Breast epithelium (tissue), 4 donors: Measurements from ENCODE around the gene OBI1. TPM values are rescaled to one million over a fixed set of nuclear protein-coding genes. Genes with fewer than 3 reads are reported as not detected.
A peak's percentile ranks its signal among the peaks of the same experiment; 100 is the strongest.

ENCODE experiments used
- DNase-seq, 2 donors: peaks; one replicate each; pipeline ENCODE4 v3.0.0-alpha.2; 2019; ENCODE audit warnings: low spot score in 2 of 2
- H3K27ac ChIP-seq, 2 donors: fragments of 200-600 bp; sonication (generic) in 1 of 2; one replicate each; pipeline ENCODE4 v1.5.1; 2016 to 2019; ENCODE audit warnings: mild to moderate bottlenecking in 1 of 2
- H3K27me3 ChIP-seq, 2 donors: fragments of 200-600 bp; sonication (generic) in 1 of 2; one replicate each; pipeline versions ENCODE4 v1.5.1 to v1.6.0; 2017 to 2019; ENCODE audit warnings: control low read depth in 1 of 2, mild to moderate bottlenecking in 1 of 2
- H3K36me3 ChIP-seq: fragments of 200-600 bp; one replicate; pipeline ENCODE4 v1.5.1; 2019
- H3K4me1 ChIP-seq, 2 donors: fragments of 200-600 bp; sonication (generic); one replicate each; pipeline ENCODE4 v1.5.1; 2016 to 2019; ENCODE audit warnings: control low read depth in 1 of 2
- H3K4me3 ChIP-seq, 3 donors: fragments of 200-600 bp; sonication (generic); 1 replicate in 2 of 3; 2 replicates in 1 of 3; pipeline ENCODE4 v1.5.1; 2016 to 2019; ENCODE audit warnings: mild to moderate bottlenecking in 3 of 3, moderate library complexity in 2 of 3
- H3K9me3 ChIP-seq, 2 donors: fragments of 200-600 bp; sonication (generic) in 1 of 2; one replicate each; pipeline ENCODE4 v1.5.1; 2016 to 2019; ENCODE audit warnings: control low read depth in 1 of 2
- CTCF ChIP-seq, 3 donors: fragments of 450-650 bp; IDR thresholded peaks; one replicate each; pipeline ENCODE4 v1.5.1; 2016 to 2017; ENCODE audit warnings: antibody characterized with exemption in 3 of 3, mild to moderate bottlenecking in 3 of 3, moderate library complexity in 3 of 3
- POLR2A ChIP-seq: fragments of 450-650 bp; IDR thresholded peaks from one replicate; pipeline ENCODE4 v1.6.1; 2016; ENCODE audit warnings: antibody characterized with exemption, mild to moderate bottlenecking, moderate library complexity
- POLR2AphosphoS5 ChIP-seq, 3 donors: sonication (generic); formaldehyde crosslinking; IDR thresholded peaks; one replicate each; pipeline ENCODE4 v1.6.1; 2017; ENCODE audit warnings: antibody characterized with exemption in 3 of 3
- intact Hi-C: fragments of 100-400 bp; cut with DNase I; formaldehyde crosslinking; loops from one replicate; pipeline ENCODE4 v1.15.1; 2023; ENCODE audit warnings: low total_unique reads
- total RNA-seq, 3 donors: library from RNA; depleted of rRNA; stranded (reverse); fragments of >200 nt; gene quantifications; one replicate each; pipeline ENCODE4 v1.1.0, GENCODE V29; 2016

Gene OBI1
- total RNA-seq, 3 donors from 2014 or later, result 10.1 to 14.0 (median 13.4) TPM

GRCh38 chr13:78603240-78603957, 55.6 kb downstream of the OBI1 start, which contains the start of gene POU4F1:
TSS of gene POU4F1 (minus strand) at chr13:78603552. CDS start at chr13:78603326, 226 bp downstream.
- Histone ChIP-seq H3K9me3 (no peaks in the 10 kb centered on the region), H3K27me3 (peaks cover 16 to 93% of the 10 kb centered on the region in 2 donors), H3K36me3 (no peaks in the 10 kb centered on the region), H3K27ac (no peak within 1 kb of the TSS), H3K4me3 (peak within 1 kb of the TSS; percentile 23 to 67 (median 41)), H3K4me1 (peaks cover 4 to 5% of the 10 kb centered on the region in 2 donors)
- TF ChIP-seq POLR2AphosphoS5 (IDR thresholded peaks at IDR 0.05), result no peak
- TF ChIP-seq CTCF (IDR thresholded peaks at IDR 0.05), result no peak
- no peak for TF ChIP-seq POLR2A
- intact Hi-C loops, result no loop called here
- no peak for DNase-seq

GRCh38 chr13:78602561-78603239, 56.3 kb downstream of the OBI1 start:
- intact Hi-C loops, result no loop called here
- no peaks in the 10 kb centered on the region for H3K36me3 ChIP-seq
- peaks cover 3 to 4% of the 10 kb centered on the region in 2 donors for H3K4me1 ChIP-seq
- TF ChIP-seq CTCF (IDR thresholded peaks at IDR 0.05), result no peak
- TF ChIP-seq POLR2A, result no peak
- no peak for TF ChIP-seq POLR2AphosphoS5 (IDR thresholded peaks at IDR 0.05)
- DNase-seq, result no peak
- peaks cover 14 to 93% of the 10 kb centered on the region in 2 donors for H3K27me3 ChIP-seq
- H3K4me3 ChIP-seq, result peak overlapping the region; percentile 23 to 67 (median 41)
- no peaks in the 10 kb centered on the region for H3K9me3 ChIP-seq
- no peak overlapping the region for H3K27ac ChIP-seq

- intact Hi-C loops, result no loop called here
- H3K27me3 ChIP-seq, result peaks cover 12 to 93% of the 10 kb centered on the region in 2 donors
- H3K4me1 ChIP-seq, result peaks cover 3 to 4% of the 10 kb centered on the region in 2 donors
These were observed 56.9 kb downstream of the OBI1 start for GRCh38 chr13:78601874-78602560.

GRCh38 chr13:78601124-78601873, 57.7 kb downstream of the OBI1 start:
- peaks cover 3 to 4% of the 10 kb centered on the region in 2 donors for H3K4me1 ChIP-seq
- intact Hi-C loops, result no loop called here
- no peak for TF ChIP-seq CTCF (IDR thresholded peaks at IDR 0.05)
- TF ChIP-seq POLR2AphosphoS5 (IDR thresholded peaks at IDR 0.05), result no peak
- TF ChIP-seq POLR2A, result no peak
- no peak for DNase-seq
- H3K27ac ChIP-seq, result no peak overlapping the region
- peak overlapping the region in 1 of 3 donors; percentile 58 for H3K4me3 ChIP-seq
- no peaks in the 10 kb centered on the region for H3K9me3 ChIP-seq
- H3K36me3 ChIP-seq, result no peaks in the 10 kb centered on the region
- peaks cover 12 to 93% of the 10 kb centered on the region in 2 donors for H3K27me3 ChIP-seq

More at GRCh38 chr13:78601874-78602560, 56.9 kb downstream of the OBI1 start:
- no peak for DNase-seq
- TF ChIP-seq POLR2AphosphoS5 (IDR thresholded peaks at IDR 0.05) (no peak), POLR2A (no peak), CTCF (IDR thresholded peaks at IDR 0.05) (no peak)
- Histone ChIP-seq H3K27ac (no peak overlapping the region), H3K4me3 (peak overlapping the region in 1 of 3 donors; percentile 67), H3K36me3 (no peaks in the 10 kb centered on the region), H3K9me3 (no peaks in the 10 kb centered on the region)
